Dermis microvascular lymphatic vessel endothelial cell (primary cell): ENCODE measurements around the gene BHLHE23. TPM values are rescaled to one million over a fixed set of nuclear protein-coding genes. Genes with fewer than 3 reads are reported as not detected.

Experiments
- DNase-seq, 2 donors: peaks; one replicate each; pipeline versions ENCODE4 v3.0.0 to v3.0.0-alpha.2; 2010; ENCODE audit warnings: low read depth in 2 of 2
- total RNA-seq: library from RNA; depleted of rRNA; stranded (reverse); fragments of >200 nt; gene quantifications from 2 replicates; pipeline ENCODE4 v1.2.1, GENCODE V29; 2014

BHLHE23 gene
- total RNA-seq, 1 donor from 2014 or later, result not detected

DNA sequence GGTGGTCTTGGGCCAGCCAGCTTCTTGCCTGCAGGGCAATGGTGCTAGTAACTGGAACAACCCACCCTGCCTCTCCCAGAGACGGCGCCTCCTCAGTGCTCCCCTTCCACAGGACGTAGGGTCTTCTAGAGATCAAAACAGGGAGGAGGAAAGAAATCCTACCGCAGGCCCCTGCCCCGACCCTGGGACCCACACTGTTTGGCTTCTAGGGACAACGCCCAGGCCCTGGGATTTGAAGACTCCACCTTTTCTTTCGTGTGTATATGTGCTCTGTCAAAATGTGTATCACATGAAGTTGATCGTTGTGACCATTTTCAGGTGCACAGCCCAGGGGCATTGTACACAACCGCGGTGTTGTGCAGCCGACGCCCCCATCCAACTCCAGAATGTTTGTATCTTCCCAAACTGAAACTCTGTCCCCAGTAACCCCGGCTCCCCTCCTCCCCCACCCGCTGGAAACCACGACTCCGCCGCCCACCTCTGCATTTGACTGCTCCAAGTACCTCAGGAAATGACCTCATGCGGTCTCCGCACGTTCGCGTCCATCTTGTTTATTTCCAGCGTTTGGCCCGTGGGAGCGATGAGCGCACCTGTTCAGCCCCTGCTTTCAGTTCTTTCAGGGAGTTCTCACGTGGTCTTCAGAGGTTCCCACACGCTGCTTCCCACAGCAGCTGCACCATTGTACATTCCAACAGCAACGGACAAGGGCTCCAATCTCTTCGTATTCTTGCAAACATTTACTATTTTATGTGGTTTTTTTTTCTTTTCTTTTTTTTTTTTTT is 3.4 kb upstream of the BHLHE23 start:
- peak in 1 of 2 donors; percentile 32 for DNase-seq

DNA sequence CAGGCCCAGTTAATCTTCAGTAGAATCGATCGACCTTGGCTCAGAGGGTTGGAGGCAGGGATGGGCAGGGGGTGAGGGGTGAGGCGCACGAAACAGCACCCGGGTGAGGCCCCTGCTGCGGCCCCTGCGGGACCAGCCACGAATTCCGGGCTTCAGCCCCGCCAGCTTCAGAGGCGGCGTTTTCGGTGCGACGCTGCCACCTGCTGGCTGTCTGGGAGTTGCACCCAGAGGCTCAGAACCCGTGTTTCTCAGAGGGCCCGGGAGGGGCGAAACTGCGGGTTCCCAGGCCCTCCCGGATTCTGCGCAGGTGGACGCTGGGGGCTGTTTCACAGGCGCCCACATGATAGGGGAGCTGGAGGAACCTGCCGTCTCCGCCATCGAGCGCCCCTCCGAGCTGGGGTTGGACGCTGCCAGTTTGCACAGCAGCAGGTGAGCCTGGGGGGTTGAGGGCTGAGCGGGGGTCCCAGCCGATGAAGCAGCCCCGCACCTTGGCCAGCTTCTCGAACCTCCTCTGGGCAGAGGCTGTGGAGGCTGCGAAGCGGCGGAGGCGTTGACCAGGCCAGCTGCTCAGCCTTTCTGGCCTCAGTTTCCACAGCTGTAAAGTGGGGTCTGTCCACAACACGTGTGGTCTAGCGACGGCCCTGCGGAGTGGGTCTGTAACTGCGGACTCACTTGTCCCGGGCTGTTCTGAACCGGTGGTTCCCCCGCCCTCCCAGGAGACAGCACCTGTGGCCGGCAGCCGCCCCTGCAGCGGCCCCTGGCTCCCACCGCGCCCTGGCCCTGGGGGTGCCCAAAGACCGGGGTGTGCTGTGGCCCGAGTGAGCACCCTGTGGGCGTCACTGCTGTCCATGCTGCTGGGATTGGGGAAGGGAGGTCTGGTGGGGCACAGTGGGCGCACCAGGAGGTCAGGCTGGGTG is 2.5 kb upstream of the BHLHE23 start:
- DNase-seq, result peak; percentile 21 to 63

DNA sequence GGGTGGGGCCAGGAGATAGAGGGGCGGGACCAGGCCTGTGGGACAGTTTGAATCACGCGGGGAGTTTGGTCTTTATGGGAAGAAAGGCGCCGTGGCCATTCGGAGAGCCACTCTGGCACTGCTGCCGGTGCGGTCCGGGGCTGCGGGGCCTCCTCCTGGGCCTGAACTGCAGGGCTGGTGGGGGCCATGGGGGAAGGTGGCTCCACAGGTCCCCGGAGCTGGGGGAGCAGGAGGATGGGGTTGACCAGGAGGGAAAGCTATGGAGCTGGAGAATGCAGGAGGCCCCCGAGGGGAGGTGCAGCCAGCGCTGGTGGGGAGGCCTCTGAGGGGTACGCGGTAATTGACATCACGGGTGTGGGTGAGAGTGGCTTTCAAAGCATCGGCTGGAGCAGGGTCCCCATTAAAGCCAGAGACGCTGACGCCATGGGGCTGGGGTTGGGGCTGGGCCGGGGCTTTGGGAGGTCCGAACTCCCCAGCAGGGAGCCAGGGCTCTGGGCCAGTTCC is 1.8 kb upstream of the BHLHE23 start:
- DNase-seq, result no peak

DNA sequence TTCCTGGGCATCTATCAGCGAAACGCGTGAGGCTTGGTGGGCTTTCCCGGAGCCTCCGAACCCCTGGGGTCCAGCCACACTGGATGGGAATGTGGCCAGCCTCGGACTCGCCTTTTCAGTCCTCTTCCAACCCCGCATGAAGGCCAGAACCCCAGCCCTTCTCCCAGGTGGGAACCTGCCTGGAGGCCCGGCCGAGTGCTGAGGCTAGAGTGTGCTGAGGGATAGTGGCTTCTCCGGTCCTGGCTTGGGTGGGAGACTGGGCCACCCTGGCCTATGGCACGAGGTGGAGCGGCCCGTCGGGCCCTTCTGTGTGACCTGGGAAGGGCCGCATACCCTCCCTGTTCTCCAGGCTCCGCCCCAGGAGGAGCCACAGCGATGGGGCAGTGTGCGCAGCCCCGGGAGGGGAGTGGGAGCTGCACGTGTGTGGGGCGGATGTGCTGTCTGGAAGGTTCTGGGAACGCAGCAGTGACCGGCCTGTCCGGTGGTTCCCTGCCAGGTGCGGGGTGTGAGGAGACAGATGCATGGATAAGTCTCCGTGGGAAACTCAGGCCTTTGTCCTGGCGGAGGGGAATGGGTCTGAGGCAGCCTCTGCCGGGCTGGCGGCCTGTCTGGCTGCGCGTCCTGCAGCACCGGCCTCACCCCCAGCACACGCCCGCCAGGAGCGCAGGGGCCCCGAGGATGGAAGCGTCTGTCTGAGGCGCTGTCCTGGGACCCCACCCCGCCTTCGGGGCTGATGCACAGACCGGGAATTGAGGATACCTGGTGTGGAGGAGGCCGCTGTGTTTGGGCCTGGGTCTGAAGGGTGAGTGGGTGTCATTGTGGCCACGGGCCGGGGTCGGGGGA is 1.1 kb upstream of the BHLHE23 start:
- DNase-seq, result no peak

DNA sequence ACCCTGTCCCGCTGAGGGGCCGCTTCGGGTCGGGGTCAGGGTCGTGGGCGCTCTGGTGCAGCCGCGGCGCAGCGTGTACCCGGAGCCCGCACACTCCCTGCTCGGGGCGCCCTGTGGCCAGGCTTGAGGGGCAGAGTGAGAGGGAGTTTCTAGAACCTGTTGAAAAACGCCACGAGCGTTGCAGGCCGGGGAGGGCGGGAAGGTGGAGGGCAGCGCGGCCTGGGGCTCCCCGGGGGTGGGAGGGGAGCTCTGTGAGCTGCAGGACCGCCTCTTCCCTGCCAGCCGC is 539 bp upstream of the BHLHE23 start:
- DNase-seq, result no peak

DNA sequence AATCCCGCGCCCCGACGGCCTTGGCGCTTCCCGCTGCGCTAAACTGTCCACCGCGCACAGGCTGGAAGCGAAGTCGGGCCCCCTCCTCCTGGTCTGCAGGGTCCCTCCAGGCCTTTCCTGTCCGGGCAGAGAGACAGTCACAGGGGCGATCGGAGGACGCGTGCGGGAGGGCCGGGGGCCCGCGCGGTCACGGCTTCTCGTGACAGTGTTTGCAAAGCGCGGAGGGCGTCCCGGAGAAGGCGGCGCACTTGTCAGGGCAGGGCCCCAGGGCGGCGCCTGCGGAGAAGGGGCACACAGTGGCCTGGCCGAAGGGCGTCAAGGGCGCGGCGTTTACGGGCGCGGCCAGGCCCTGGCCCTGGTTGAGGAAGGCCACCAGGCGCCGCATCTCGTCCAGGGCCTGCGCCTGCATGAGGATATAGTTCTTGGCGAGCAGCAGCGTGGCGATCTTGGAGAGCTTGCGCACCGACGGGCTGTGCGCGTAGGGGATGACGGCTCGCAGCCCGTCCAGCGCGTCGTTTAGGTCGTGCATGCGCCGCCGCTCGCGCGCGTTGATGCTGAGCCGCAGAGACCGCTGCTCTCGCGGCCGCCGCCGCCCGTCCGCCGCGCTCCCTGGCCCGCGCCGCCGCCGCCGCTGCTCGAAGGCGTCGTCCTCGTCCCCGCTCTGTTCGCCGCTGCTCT is 763 bp downstream of the BHLHE23 start:
- peak in 1 of 2 donors; percentile 25 for DNase-seq

DNA sequence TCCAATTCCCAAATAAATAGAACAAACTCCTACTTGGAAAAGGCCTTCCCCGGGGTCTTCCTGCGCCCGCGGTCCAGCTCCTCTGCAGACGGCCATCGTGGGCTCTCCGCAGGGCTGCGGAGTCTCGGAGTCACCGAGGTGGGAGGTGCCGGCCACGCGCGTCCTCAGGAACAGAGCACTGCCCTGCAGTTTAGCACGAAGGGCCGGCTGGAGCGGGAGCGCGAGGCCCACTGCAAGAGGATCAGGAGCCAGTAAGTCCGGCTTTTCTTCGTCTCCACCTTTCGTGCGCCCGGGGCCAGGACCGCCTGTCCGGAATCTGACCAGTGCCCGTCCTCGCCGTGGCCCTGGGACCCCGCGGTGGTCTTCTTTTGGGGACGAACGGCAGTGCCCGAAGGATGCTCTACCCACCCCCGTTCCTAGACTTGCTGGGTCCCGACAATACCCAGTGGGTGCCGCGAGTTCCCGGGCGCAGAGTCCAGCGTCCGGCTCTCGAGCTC is 1.4 kb downstream of the BHLHE23 start:
- no peak for DNase-seq

DNA sequence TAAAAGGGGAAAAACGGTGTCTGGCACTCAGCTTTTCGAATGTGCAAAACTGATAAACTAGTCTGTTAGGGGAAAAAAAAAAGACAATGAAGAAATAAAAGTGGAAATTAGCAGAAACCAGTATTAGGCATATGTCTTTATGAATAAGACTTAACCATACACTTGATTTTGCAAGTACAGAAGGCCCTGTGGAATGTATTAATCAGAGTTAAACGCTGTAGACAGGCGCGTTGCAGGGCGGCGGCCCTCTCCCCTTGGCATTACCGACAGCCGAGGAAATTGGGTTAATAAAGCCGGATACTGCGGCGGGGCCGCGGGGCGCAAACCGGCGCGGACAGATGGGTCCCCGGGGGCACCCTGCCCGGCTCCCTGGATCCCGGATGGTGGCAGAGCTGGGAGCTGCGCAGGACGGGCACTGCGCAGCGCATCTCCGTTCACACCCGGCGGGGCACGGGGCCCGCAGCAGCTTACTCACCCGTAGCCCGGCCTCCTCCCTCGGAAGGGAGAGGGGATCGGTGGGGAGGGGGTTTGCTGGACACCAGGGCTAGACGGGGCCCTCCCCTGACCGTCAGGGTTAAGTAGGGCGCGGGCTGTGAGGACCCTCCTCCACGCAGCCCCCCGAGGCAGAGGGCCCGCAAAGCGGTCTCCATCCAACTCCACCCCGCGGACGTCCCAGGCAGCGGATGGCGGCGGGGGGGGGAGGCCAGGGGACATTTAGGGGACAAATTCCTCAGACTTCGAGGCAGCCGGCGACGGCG is 2.0 kb downstream of the BHLHE23 start:
- no peak for DNase-seq

DNA sequence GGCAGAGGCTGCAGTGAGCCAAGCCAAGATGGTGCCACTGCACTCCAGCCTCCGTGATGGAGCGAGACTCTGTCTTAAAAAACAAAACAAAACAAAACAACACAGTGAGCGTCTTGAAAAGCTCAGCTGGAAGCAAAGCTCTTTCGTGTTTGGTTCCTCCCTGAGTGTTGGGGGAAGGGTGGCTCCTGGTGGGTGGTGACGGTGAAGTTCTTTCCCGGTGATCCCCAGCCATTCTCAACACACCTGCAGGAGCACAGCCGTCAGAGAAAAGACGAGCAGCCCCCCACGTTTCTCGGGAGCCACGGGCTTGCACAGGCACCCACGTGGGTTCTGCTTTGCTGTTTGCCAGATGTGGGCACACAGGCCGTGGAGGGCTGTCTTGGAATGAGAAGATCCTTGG is 3.2 kb downstream of the BHLHE23 start:
- DNase-seq, result no peak

DNA sequence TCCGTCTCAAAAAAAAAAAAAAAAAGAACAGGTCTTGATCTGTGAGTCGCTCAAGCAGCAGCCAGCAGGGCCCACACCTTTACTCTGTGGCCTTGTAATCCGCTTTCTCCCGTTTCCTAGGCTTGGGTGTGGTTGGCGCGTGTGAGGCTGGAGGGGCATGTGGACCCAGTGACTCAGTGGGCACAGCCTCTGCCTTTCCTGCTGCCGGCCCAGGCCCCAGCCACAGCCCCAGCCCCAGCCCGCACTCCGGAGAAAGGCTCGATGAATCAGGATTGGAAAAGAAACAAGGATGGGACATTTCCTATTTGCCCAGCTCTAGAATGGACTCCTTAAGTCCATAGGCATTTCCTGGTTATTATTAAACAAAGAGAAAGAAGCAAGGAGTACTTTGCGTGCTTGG is 4.3 kb downstream of the BHLHE23 start:
- DNase-seq, result peak in 1 of 2 donors; percentile 35

DNA sequence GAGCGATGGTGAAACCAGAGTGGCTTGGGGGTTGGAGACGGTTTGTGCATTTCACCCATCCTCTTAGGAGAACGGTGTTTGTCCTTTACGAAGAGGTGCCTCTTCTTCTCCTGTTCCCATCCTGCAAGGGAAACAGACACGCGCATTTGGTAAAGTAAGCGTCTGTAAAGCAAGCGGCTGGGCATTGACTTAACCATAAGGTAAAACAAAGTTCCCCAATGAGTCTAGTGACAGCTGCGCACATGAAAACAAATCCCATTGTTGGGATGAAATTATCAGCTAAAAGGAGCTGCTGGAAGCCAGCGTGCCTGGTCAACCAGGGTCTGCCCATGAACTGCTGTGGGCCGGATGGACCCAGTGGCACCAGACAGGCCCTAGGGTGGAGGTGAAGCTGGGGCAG is 5.8 kb downstream of the BHLHE23 start:
- DNase-seq, result no peak

DNA sequence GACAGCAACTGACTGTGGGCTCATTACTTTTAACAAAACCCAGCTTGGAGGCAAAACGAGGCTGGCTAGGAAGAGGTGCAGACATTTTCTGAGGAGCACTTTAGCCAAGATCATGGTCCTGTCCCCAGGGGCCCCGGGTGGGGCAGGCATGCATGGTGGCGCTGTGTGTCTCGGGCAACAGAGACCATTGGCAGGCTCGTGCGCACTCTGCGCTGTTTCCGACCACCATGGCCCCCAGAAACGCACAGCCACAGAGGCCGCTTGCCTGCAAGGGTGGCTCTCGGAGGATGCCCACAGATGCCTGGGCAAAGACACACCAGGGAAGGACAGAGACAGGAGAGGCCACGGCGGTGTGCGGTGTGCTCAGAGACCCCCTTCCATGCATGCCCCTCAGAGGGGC is 6.7 kb downstream of the BHLHE23 start:
- no peak for DNase-seq

DNA sequence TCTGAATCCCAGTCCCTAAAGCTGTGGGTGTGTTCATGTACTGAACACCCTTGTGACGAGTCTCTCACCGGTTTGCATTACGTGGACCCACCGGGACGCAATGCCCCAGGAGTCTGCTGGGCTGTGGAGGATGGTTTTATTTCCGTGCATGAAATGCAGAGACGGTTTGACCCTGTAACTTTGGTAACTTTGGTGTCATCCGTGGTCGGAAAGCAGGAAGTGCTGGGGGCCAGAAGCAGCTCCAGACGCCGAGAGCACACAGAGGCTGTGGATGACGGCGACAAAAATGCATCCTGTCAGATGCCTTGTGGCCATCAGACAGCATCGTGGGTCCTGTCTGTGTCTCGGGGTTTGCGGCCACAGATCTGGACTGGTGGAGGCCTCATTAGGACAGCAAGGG is 7.2 kb downstream of the BHLHE23 start:
- no peak for DNase-seq

DNA sequence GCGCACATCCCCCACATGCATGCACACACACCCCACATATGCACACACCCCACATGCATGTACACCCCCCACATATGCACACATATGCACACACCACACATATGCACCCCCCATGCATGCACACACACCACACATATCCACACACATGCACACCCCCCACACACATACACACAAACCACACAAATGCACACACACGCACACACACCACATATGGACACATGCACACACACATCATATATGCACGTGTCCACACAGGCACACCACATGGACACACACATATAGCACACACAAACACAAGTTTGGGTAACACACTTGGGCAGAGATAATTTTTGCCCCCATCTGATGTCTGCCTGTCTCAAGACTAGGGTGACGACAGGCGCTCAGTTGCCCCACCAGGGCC is 8.3 kb downstream of the BHLHE23 start:
- no peak for DNase-seq

DNA sequence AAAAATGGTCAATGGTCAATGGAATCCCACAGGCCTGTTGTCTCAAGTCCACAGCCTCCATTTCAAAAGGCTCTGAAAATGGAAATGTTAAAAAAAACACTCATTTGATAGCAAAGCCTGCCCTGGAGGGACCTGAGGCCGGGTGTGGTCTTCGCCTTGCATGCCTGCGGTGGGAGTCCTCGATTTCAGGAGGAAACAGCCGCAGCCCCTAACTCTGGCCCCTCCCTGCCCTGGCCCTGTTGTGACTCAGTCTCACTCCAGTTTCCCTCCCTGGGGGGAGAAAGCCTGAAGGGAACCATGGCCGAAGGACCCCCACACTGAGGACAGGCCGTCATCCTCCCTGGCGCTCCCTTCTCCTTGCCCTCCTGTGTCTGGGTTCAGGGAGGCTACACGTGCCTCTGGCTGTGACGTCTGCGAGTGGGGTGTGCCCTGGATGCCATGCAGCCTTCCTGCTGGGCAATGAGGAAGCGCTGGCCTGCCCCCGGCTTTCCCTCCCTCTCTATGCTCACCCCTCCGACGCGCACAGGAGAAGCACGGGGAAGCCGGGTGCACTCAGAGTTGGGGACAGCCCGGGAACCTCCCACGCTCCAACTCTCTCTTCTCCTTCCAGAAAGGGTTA is 9.2 kb downstream of the BHLHE23 start:
- DNase-seq, result no peak

DNA sequence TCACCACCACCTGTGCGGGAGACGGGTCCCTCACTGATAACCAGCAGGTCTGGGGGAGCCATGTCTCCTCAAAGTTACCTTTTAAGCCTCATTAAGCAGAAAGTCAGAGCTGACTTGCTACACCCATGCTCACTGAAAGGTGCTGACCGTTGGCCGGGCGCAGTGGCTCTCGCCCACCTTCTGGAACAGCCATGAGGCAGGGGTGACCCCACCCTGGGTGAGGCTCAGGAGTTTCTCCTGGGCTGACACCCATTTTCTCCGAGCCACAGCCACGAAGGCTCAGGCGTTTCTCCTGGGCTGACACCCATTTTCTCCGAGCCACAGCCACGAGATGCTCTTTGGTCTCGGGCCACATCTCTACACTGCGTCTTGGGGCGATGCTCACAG is 10.2 kb downstream of the BHLHE23 start:
- no peak for DNase-seq

DNA sequence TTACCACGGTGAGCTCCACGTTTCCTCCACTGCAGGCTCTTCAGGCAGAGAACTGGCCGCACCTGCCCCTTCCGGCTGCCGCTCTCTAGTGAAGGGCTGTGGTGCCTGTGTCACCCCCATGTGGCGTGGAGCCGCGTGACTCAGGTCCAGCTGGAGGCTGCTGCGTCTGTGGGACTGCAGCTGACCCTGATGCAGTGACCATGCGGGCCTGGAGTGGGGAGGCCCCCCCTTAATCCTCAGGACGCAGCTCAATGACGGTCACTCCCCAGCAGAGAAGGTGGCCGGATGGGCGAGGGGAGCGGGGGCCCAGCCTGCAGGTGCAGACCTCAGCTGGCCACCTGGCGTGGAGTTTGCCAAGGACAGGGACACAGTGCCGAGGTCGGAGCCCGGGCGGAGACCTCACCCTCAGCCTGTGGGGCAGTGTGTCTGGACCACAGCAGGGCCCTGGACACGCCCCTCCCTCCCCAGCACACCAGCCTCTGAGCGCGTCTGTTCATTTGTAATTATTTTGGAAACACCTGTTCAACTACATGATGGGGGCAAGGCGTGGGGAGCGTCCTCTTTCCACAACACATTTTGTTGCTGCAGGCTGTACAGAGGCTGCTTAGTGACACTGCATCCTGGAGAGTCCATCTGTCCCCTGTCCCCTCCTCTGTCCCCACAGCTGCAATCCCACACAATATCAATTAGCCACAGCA is 10.7 kb downstream of the BHLHE23 start:
- no peak for DNase-seq

DNA sequence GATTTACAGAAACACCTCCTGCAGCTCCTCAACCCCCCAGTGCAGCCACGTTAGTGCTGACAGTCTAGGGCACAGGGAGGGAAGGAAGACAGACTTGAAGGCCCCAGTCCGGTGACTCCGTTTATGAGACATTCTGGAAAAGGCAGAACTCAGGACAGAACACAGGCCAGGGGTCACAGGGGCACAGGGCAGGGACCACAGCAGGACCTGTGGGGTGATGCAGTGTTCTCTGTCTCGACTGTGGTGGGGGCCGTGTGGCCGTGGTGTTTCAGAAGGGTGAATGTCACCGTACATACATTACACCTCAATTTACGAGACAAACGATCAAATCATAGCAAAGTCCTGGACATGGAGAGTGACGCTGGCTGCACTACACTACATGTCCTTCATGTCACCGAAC is 11.3 kb downstream of the BHLHE23 start:
- no peak for DNase-seq

DNA sequence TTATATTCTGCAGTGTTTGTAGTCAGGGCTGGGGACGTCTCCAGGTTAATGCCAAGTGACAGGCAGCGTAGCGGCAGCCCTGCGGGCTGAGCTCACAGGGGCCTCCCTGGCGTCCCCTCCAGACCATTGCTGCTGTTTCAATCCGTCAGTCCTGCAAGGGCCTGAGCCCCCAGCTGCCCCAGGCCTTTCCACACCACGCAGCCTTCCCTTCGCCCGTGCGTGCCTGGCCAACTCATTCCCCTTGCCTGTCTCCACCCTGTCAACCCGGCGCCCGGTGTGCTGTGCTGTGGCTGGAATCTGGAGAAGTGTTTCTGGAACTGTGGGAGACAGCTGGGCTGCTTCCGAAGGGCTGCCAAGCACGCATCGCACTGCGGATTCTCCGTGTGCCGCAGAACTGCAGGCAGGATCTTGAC is 11.9 kb downstream of the BHLHE23 start:
- DNase-seq, result no peak
